Right lobe of liver (tissue), 6 donors: ENCODE data around the gene CACNA1C. TPM values are rescaled to one million over a fixed set of nuclear protein-coding genes. Genes with fewer than 3 reads are reported as not detected.

Source experiments
- ATAC-seq, 4 donors: fragments of 200-7000 bp; cut with Tn5 transposase; one replicate each; pipeline ENCODE4 v1.9.1; 2020; ENCODE audit warnings: mild to moderate bottlenecking in 4 of 4, moderate library complexity in 4 of 4
- DNase-seq, 3 donors: peaks; one replicate each; pipeline ENCODE4 v3.0.0-alpha.2; 2020
- H3K27ac ChIP-seq, 3 donors: fragments of 200-600 bp; one replicate each; pipeline ENCODE4 v1.8.0; 2022
- H3K27me3 ChIP-seq, 2 donors: fragments of 200-600 bp; one replicate each; pipeline ENCODE4 v1.8.0; 2022
- H3K36me3 ChIP-seq, 4 donors: fragments of 200-600 bp; sonication (generic) in 1 of 4; one replicate each; pipeline versions ENCODE4 v1.5.1 to v1.8.0; 2017 to 2022; ENCODE audit warnings: control low read depth in 1 of 4
- H3K4me1 ChIP-seq, 4 donors: fragments of 200-600 bp; sonication (generic) in 1 of 4; one replicate each; pipeline versions ENCODE4 v1.5.1 to v1.8.0; 2017 to 2022; ENCODE audit warnings: control low read depth in 1 of 4
- H3K4me3 ChIP-seq, 3 donors: fragments of 200-600 bp; one replicate each; pipeline ENCODE4 v1.8.0; 2022
- H3K9me3 ChIP-seq, 4 donors: fragments of 200-600 bp; sonication (generic) in 1 of 4; one replicate each; pipeline versions ENCODE4 v1.5.1 to v1.8.0; 2017 to 2022; ENCODE audit warnings: control low read depth in 1 of 4
- CTCF ChIP-seq, 4 donors: fragments of 200-600 bp in 3 of 4; fragments of 450-650 bp in 1 of 4; IDR thresholded peaks; one replicate each; pipeline versions ENCODE4 v1.5.1 to v1.8.0; 2016 to 2022; ENCODE audit warnings: antibody characterized with exemption in 4 of 4, mild to moderate bottlenecking in 2 of 4
- POLR2A ChIP-seq: fragments of 450-650 bp; IDR thresholded peaks from one replicate; pipeline ENCODE4 v1.6.1; 2017; ENCODE audit warnings: antibody characterized with exemption, mild to moderate bottlenecking
- WGBS: methylation state at CpG from one replicate; pipeline ENCODE4 v1.1.6; 2018; ENCODE audit warnings: low coverage, low lambda C conversion rate; ENCODE audit not compliant: insufficient coverage; ENCODE audit errors: missing lambda C conversion rate; 5-methylcytosine and 5-hydroxymethylcytosine counted together
- intact Hi-C, 2 donors: fragments of 100-400 bp; cut with DNase I; formaldehyde crosslinking; loops; one replicate each; pipeline versions ENCODE4 v1.11.2 to v1.14.1; 2022
- total RNA-seq, 6 experiments: library from RNA; depleted of rRNA in 2 of 6; stranded (reverse); fragments of >200 nt in 2 of 6; fragmentation: NEBNext Ultra II Directional in 3 of 6; extraction: Animal tissue kit (Norgen Biotek cat#: 25700) in 3 of 6; gene quantifications; one replicate each; pipeline versions ENCODE4 v1.1.0 to v1.2.4, GENCODE V29; 2016 to 2023
- donor health status: DM: no; HTN: yes; CAD: no.
- donor health status: DM: no; HTN: no; CAD: no.
- donor health status: DM: no; HTN: no; CAD: no.
- donor health status: DM: no; HTN: yes; CAD: no.
- donor health status: DM: no; HTN: yes; CAD: no.

CACNA1C gene
- total RNA-seq, 6 experiments from 2014 or later: 0.18 to 1.0 (median 0.57) TPM

DNA sequence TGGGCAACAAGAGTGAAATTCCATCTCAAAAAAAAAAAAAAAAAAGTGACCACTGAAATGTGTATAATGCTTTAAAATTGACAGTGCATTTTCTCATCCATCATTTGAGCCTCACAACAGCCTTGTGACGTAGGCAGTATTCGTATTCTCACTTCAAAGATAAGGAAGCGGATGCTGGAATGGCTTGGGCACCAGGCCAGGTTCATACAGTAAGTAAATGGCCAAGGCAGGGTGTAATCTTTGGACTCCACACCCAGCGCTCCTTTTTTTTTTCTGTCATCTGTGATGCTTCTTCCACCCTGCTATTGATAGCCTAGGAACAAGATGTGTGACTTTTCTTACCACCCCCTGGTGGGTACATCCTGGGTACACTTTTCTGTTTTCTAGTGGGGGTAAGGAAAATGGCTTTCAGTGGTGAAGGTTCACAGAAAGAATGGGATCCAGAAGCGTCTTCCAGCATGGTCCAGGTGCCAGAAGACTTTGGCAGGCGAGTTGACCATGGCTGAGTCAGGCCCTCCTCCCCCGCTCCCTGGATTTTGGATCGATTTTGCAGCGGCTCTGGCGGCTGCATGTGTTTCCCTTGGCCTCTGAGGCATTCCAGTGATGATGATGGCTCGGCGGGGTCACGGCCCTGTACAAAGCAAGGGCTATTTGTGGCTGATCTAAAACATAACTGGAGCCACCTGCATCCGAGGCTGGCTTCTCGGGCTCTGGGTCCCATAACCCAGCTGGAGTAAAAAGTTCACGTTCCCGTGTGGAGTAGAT, 110.6 kb downstream of the CACNA1C start:
- 48% methylated on average over 14 of the region's 17 CpGs for WGBS

DNA sequence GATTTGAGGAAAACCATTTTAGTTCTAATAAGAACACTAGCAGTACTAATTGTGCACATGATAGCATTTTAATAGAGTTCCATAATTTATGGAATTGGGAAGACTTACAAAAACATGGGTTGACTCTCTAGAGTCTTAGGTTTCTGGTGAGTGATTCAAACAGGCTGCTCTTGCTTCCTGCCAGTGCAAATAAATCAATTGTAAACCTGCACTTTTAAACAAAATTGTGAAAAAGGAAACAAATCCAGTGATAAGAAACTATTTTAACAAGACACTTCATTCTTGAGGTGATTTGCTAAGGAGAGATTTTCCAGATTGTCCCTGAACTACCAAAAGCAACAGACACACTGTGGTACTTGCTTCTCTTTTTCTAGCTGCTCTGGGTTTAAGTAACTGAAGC, 112.2 kb downstream of the CACNA1C start:
- ATAC-seq (no peak), DNase-seq (no peak)
- no peaks in the 10 kb centered on the region for H3K36me3 ChIP-seq
- H3K27ac ChIP-seq: no peak overlapping the region
- no peaks in the 10 kb centered on the region for H3K27me3 ChIP-seq
- no peak for TF ChIP-seq CTCF (IDR thresholded peaks at IDR 0.05)
- no peak for TF ChIP-seq POLR2A
- intact Hi-C loops: no loop called here
- no peak overlapping the region for H3K4me3 ChIP-seq
- no peaks in the 10 kb centered on the region for H3K9me3 ChIP-seq
- peaks cover 0 to 7% (median 2%) of the 10 kb centered on the region in 4 donors for H3K4me1 ChIP-seq

More for the DNA sequence above, 110.6 kb downstream of the CACNA1C start:
- DNase-seq (peak; percentile 64 to 79 (median 65)), ATAC-seq (peak; percentile 75 to 91 (median 86))
- TF ChIP-seq POLR2A: no peak
- TF ChIP-seq CTCF (IDR thresholded peaks at IDR 0.05): no peak
- Histone ChIP-seq H3K9me3 (no peaks in the 10 kb centered on the region), H3K27ac (no peak overlapping the region), H3K36me3 (no peaks in the 10 kb centered on the region), H3K4me1 (no peaks in the 10 kb centered on the region), H3K4me3 (no peak overlapping the region), H3K27me3 (no peaks in the 10 kb centered on the region)
- intact Hi-C loops: no loop called here

DNA sequence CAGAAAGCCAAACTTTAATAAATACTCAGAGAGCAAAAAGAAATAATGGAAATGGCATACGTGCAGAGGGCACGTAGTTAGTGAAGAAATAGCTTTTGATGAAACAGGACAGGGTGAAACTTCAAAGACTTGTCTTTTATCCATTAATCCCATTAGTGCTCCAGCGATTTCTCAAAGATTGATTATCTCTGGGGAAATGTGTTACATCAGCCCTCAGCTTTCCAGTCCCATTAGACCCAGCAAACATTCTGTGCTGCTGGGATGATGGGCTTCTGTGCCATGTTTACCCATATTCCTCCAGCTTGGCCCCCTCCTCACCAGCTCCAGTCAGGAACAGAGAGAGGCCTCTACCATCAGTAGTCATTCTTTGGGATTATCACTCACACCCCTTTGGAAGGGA, 113.1 kb downstream of the CACNA1C start:
- ATAC-seq: no peak
- intact Hi-C loops: no loop called here

DNA sequence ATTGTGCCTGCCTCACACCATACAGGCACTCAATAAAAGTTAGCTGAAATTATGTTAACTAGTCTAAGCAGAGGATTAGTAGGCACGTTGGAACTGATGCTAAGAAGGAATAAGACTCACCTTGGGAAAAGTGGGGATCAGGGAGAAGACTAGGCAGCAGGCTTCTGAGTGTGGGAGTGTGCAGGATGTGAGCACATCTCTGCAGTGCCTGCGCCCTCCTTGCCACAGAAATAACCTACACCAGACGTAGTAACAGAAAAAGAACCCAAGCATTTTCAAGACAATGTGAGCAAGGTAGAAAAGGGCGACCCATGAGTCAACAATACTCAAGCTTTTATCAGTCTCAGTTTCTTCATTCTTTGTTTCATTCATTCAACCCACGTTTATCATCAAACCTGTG, 113.9 kb downstream of the CACNA1C start:
- H3K36me3 ChIP-seq: no peaks in the 10 kb centered on the region
- intact Hi-C loops: no loop called here
- no peak for ATAC-seq
- WGBS: 74% methylated on average over 5 of the region's 5 CpGs
- no peak overlapping the region for H3K4me3 ChIP-seq
- TF ChIP-seq POLR2A (no peak), CTCF (IDR thresholded peaks at IDR 0.05) (no peak)
- no peaks in the 10 kb centered on the region for H3K27me3 ChIP-seq
- no peak for DNase-seq
- H3K27ac ChIP-seq: no peak overlapping the region
- peaks cover 0 to 7% (median 2%) of the 10 kb centered on the region in 4 donors for H3K4me1 ChIP-seq
- no peaks in the 10 kb centered on the region for H3K9me3 ChIP-seq

More for the DNA sequence above, 113.1 kb downstream of the CACNA1C start:
- TF ChIP-seq CTCF (IDR thresholded peaks at IDR 0.05) (no peak), POLR2A (no peak)
- no peaks in the 10 kb centered on the region for H3K27me3 ChIP-seq
- H3K27ac ChIP-seq: no peak overlapping the region
- no peak for DNase-seq
- H3K9me3 ChIP-seq: no peaks in the 10 kb centered on the region
- H3K4me1 ChIP-seq: peaks cover 0 to 7% (median 2%) of the 10 kb centered on the region in 4 donors
- H3K36me3 ChIP-seq: no peaks in the 10 kb centered on the region
- WGBS: 24% methylated on average over 3 of the region's 3 CpGs
- no peak overlapping the region for H3K4me3 ChIP-seq
